ENCODE results near the gene CSGALNACT2. TPM values are rescaled to one million over a fixed set of nuclear protein-coding genes. Genes with fewer than 3 reads are reported as not detected.

The CSGALNACT2 gene, protein sequence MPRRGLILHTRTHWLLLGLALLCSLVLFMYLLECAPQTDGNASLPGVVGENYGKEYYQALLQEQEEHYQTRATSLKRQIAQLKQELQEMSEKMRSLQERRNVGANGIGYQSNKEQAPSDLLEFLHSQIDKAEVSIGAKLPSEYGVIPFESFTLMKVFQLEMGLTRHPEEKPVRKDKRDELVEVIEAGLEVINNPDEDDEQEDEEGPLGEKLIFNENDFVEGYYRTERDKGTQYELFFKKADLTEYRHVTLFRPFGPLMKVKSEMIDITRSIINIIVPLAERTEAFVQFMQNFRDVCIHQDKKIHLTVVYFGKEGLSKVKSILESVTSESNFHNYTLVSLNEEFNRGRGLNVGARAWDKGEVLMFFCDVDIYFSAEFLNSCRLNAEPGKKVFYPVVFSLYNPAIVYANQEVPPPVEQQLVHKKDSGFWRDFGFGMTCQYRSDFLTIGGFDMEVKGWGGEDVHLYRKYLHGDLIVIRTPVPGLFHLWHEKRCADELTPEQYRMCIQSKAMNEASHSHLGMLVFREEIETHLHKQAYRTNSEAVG
- polyA plus RNA-seq, result 9.5 and 11.2 TPM in 2 replicates

GRCh38 chr10:43138021-43138756, at the start of gene CSGALNACT2:
Gene CSGALNACT2 (plus strand): TSS chr10:43138445. CDS start chr10:43155150, 16,705 bp downstream.

Other genes with a start within 250 kb of the CSGALNACT2 start
- 28.6 and 48.5 TPM in 2 replicates for gene RET, start 61.4 kb upstream of the CSGALNACT2 start, polyA plus RNA-seq
- 13.5 and 26.8 TPM in 2 replicates for gene RASGEF1A, start 128.6 kb downstream of the CSGALNACT2 start, polyA plus RNA-seq
- gene FXYD4, start 233.2 kb downstream of the CSGALNACT2 start, polyA plus RNA-seq, result not detected in 2 replicates